Erythroblast (primary cell): Measurements from ENCODE around the gene TUBA1C.

Experiments used
- GATA1 ChIP-seq: IDR thresholded peaks from 2 replicates; pipeline ENCODE4 v1.6.1; 2011; ENCODE audit warnings: low read depth, mild to moderate bottlenecking, control low read depth, low read length, moderate library complexity
- POLR2A ChIP-seq: IDR thresholded peaks from 2 replicates; pipeline ENCODE4 v1.6.1; 2011; ENCODE audit warnings: mild to moderate bottlenecking, low read length

DNA sequence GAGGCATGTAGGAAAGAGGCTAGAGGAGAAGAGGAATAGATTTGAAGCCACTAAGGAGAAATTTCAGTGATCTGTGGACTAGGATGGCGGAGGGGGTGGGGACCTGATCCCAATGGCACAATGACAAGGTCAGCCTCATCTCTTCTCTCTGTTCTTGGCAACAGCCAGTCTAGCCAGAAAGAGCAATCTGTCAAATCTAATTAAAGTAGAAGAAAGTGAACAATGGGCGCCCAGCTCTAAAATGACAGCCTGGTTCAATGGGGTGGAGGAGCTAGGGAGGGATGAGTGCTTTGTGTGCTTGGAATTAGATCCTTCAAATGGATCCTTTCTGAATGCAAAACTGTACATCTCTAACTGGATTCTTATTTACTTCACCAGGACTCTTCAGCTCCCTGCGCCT lies 37.2 kb upstream of the TUBA1C start:
- TF ChIP-seq POLR2A (no peak), GATA1 (no peak)
